ENCODE measurements around the gene UMODL1. TPM values are rescaled to one million over a fixed set of nuclear protein-coding genes. Genes with fewer than 3 reads are reported as not detected.

The UMODL1 gene
- total RNA-seq, 1 experiment from 2014 or later: 0.18 TPM

DNA sequence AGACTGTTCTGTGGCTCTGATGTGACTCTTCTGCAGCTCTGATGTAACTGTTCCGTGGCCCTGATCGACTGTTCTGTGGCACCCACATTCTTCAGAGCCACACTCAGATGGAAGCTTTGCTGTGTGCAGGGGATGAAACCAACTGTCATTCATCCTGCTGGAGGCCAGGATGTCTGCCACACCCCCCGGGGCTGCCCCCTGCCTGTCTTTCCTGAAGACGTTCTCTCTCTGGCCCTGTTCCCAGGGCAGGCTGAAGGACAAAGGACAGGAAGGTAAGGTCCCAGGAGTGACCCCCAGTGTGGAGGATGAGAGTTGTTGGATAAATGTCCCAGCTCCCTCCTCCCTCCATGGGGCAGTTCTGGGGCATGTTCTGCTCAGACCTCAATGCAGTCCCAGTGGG, 29.4 kb upstream of the UMODL1 start:
- no peak for TF ChIP-seq SIN3A (IDR thresholded peaks at IDR 0.05; ENCODE audit: borderline replicate concordance, insufficient read depth, low read depth, low read length)
- TF ChIP-seq, protein P1, sequence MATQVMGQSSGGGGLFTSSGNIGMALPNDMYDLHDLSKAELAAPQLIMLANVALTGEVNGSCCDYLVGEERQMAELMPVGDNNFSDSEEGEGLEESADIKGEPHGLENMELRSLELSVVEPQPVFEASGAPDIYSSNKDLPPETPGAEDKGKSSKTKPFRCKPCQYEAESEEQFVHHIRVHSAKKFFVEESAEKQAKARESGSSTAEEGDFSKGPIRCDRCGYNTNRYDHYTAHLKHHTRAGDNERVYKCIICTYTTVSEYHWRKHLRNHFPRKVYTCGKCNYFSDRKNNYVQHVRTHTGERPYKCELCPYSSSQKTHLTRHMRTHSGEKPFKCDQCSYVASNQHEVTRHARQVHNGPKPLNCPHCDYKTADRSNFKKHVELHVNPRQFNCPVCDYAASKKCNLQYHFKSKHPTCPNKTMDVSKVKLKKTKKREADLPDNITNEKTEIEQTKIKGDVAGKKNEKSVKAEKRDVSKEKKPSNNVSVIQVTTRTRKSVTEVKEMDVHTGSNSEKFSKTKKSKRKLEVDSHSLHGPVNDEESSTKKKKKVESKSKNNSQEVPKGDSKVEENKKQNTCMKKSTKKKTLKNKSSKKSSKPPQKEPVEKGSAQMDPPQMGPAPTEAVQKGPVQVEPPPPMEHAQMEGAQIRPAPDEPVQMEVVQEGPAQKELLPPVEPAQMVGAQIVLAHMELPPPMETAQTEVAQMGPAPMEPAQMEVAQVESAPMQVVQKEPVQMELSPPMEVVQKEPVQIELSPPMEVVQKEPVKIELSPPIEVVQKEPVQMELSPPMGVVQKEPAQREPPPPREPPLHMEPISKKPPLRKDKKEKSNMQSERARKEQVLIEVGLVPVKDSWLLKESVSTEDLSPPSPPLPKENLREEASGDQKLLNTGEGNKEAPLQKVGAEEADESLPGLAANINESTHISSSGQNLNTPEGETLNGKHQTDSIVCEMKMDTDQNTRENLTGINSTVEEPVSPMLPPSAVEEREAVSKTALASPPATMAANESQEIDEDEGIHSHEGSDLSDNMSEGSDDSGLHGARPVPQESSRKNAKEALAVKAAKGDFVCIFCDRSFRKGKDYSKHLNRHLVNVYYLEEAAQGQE (IDR thresholded peaks at IDR 0.05; ENCODE audit: insufficient read depth in 1 of 2, low read depth in 2 of 2, low read length in 1 of 2): no peak
- TF ChIP-seq, protein P2, sequence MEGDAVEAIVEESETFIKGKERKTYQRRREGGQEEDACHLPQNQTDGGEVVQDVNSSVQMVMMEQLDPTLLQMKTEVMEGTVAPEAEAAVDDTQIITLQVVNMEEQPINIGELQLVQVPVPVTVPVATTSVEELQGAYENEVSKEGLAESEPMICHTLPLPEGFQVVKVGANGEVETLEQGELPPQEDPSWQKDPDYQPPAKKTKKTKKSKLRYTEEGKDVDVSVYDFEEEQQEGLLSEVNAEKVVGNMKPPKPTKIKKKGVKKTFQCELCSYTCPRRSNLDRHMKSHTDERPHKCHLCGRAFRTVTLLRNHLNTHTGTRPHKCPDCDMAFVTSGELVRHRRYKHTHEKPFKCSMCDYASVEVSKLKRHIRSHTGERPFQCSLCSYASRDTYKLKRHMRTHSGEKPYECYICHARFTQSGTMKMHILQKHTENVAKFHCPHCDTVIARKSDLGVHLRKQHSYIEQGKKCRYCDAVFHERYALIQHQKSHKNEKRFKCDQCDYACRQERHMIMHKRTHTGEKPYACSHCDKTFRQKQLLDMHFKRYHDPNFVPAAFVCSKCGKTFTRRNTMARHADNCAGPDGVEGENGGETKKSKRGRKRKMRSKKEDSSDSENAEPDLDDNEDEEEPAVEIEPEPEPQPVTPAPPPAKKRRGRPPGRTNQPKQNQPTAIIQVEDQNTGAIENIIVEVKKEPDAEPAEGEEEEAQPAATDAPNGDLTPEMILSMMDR (IDR thresholded peaks at IDR 0.05): no peak
- no peak for TF ChIP-seq TCF7L2 (IDR thresholded peaks at IDR 0.05; ENCODE audit: low read depth, low read length)
- no peak for TF ChIP-seq POLR2AphosphoS5 (IDR thresholded peaks at IDR 0.05; ENCODE audit: low read depth, low read length)
- no peaks in the 10 kb centered on the region for H3K36me3 ChIP-seq (ENCODE audit: control insufficient read depth, insufficient read depth, low read length)
- no peaks in the 10 kb centered on the region for H3K27me3 ChIP-seq (ENCODE audit: control insufficient read depth, insufficient read depth, low read length)
- CTCF ChIA-PET: no interaction called here
- no TSS peak for BruUV-seq (replicated peaks)
- no peak overlapping the region for H3K4me3 ChIP-seq (ENCODE audit: low read depth in 2 of 2, low read length in 2 of 2)
- H3K4me1 ChIP-seq (ENCODE audit: control insufficient read depth, insufficient read depth, low read length): no peaks in the 10 kb centered on the region
- POLR2A ChIA-PET: interaction anchor here (0.6 kb wide), 1 partner anchor 298 kb away, joined by 3 read pairs; no protein-coding TSS in a partner anchor
- DNase-seq (ENCODE audit: low read depth, low spot score): no peak
- no peaks in the 10 kb centered on the region for H3K9me3 ChIP-seq (ENCODE audit: control insufficient read depth, insufficient read depth, low read depth, low read length)
- H3K27ac ChIP-seq (ENCODE audit: low read length): no peak overlapping the region
- intact Hi-C loops (cut with micrococcal nuclease; ENCODE audit: unreplicated experiment): no loop called here
- in situ Hi-C loops (cut with HindIII; ENCODE audit: low pct_unique_long_range_greater_than_20kb, low sequenced_read_pairs): no loop called here
- no peak for ATAC-seq

DNA sequence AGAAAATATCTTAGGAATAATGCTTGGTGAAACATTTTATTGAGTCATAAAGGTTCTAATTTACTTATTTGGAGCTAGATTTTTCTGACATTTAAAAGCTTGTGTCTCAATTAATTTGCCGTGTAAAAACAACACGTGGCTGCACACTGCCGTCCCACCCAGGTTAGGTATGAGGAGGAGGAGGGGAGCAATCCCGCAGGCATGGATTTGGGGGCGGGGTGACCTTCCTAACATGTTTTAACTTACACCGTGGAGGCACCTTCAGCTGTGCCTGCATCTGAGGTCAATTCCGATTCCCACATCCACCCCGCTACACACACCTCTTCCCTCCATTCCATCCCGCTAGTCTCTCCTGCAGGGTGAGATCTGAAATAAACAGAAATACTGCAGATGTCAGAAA, 28.5 kb upstream of the UMODL1 start:
- BruUV-seq (replicated peaks): no TSS peak
- Histone ChIP-seq H3K4me1 (ENCODE audit: control insufficient read depth, insufficient read depth, low read length) (no peaks in the 10 kb centered on the region), H3K9me3 (ENCODE audit: control insufficient read depth, insufficient read depth, low read depth, low read length) (no peaks in the 10 kb centered on the region), H3K4me3 (ENCODE audit: low read depth in 2 of 2, low read length in 2 of 2) (no peak overlapping the region), H3K27ac (ENCODE audit: low read length) (no peak overlapping the region), H3K36me3 (ENCODE audit: control insufficient read depth, insufficient read depth, low read length) (no peaks in the 10 kb centered on the region), H3K27me3 (ENCODE audit: control insufficient read depth, insufficient read depth, low read length) (no peaks in the 10 kb centered on the region)
- CTCF ChIA-PET: no interaction called here
- in situ Hi-C loops (cut with HindIII; ENCODE audit: low pct_unique_long_range_greater_than_20kb, low sequenced_read_pairs) (no loop called here), intact Hi-C loops (cut with micrococcal nuclease; ENCODE audit: unreplicated experiment) (no loop called here)
- ATAC-seq (no peak), DNase-seq (ENCODE audit: low read depth, low spot score) (no peak)
- POLR2A ChIA-PET: no interaction called here
- TF ChIP-seq, protein P1 (IDR thresholded peaks at IDR 0.05; ENCODE audit: insufficient read depth in 1 of 2, low read depth in 2 of 2, low read length in 1 of 2): no peak
- TF ChIP-seq TCF7L2 (IDR thresholded peaks at IDR 0.05; ENCODE audit: low read depth, low read length) (no peak), POLR2AphosphoS5 (IDR thresholded peaks at IDR 0.05; ENCODE audit: low read depth, low read length) (no peak)
- TF ChIP-seq, protein P2 (IDR thresholded peaks at IDR 0.05): no peak
